ENCODE measurements around the gene ARSB.

ARSB gene

DNA sequence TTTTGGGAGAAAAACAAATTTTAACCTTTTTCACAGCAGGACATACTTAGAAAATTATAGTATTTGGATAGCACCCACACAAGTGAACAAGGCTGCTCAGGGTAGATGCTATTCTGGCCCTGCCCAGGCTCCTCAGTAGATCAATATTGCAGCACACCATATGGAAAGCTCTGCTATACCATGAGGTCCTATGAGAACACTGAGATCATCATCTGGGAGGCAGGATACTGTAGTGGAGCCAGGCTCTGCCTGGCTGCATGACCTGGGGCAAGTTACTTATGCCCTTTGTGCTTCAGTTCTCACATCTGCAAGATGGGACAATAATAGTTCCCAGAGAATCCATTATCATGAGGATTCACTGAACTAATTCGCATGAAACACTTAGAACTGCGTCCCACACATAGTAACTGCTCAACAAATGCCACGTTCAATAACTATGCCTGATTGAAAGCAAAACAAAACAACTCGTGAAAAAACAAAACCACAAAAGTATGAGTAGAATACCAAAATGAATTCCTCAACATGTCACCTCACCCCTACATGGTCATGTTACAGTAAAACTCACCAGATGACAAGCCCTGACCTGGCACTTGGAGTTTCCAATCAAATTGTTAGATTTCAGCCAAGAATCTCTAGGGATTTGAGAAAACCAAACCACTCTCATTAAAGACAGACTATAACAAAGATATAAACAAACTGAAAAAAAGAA is 31.9 kb downstream of the ARSB start:
- Histone ChIP-seq H3K4me2 (ENCODE audit: low read length) (no peak overlapping the region), H3K36me3 (ENCODE audit: insufficient read depth, low read length) (no peaks in the 10 kb centered on the region), H4K20me1 (ENCODE audit: insufficient read depth, low read length) (no peaks in the 10 kb centered on the region), H2AFZ (ENCODE audit: low read length) (no peak overlapping the region), H3K27ac (ENCODE audit: low read depth, low read length, poor library complexity, severe bottlenecking) (no peak overlapping the region), H3K4me3 (ENCODE audit: low read depth, low read length, poor library complexity, severe bottlenecking) (no peak overlapping the region), H3K79me2 (ENCODE audit: insufficient read depth, low read length) (no peaks in the 10 kb centered on the region), H3K4me1 (ENCODE audit: insufficient read depth, low read length, severe bottlenecking) (no peaks in the 10 kb centered on the region), H3F3A (ENCODE audit: insufficient read depth, low read length) (no peaks in the 10 kb centered on the region; the same call in 1 of the 2 replicates), H3K9me2 (ENCODE audit: low read depth, low read length) (no peaks in the 10 kb centered on the region), H3K9me3 (ENCODE audit: low read length) (no peaks in the 10 kb centered on the region), H3K27me3 (ENCODE audit: insufficient read depth, low read length) (no peaks in the 10 kb centered on the region), H3K9ac (ENCODE audit: low read length) (no peak overlapping the region)
- TF ChIP-seq, protein P1, sequence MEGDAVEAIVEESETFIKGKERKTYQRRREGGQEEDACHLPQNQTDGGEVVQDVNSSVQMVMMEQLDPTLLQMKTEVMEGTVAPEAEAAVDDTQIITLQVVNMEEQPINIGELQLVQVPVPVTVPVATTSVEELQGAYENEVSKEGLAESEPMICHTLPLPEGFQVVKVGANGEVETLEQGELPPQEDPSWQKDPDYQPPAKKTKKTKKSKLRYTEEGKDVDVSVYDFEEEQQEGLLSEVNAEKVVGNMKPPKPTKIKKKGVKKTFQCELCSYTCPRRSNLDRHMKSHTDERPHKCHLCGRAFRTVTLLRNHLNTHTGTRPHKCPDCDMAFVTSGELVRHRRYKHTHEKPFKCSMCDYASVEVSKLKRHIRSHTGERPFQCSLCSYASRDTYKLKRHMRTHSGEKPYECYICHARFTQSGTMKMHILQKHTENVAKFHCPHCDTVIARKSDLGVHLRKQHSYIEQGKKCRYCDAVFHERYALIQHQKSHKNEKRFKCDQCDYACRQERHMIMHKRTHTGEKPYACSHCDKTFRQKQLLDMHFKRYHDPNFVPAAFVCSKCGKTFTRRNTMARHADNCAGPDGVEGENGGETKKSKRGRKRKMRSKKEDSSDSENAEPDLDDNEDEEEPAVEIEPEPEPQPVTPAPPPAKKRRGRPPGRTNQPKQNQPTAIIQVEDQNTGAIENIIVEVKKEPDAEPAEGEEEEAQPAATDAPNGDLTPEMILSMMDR (IDR thresholded peaks at IDR 0.05; ENCODE audit: low read length) = no peak
- TF ChIP-seq EZH2 (IDR thresholded peaks at IDR 0.05; ENCODE audit: borderline replicate concordance, low read length) = no peak

DNA sequence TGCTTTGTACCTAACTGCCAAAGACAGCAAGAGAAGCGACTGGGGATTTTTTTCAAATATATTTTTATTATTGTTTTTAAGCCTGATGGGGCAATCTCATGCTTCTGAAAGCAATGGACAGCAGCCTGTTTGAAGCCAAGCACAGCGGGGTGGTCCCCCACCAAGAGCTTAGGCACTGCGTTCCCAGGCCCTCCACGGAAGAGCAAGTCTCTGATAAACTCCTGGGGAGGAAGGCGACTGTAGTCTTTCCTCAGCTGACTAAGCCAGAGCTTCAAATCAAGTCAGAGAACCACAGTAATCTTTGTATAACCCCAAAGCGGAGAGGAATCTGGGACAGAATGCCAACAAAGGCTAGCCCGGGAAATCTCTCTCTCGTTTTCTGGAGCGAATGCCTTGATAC is 54.4 kb downstream of the ARSB start:
- no peak overlapping the region for H3K9ac ChIP-seq (ENCODE audit: low read length)
- no peaks in the 10 kb centered on the region for H3K9me2 ChIP-seq (ENCODE audit: low read depth, low read length)
- H3K4me2 ChIP-seq (ENCODE audit: low read length) = no peak overlapping the region
- TF ChIP-seq, protein P1 (IDR thresholded peaks at IDR 0.05; ENCODE audit: low read length) = no peak
- TF ChIP-seq EZH2 (IDR thresholded peaks at IDR 0.05; ENCODE audit: borderline replicate concordance, low read length) = no peak
- H3K79me2 ChIP-seq (ENCODE audit: insufficient read depth, low read length) = no peaks in the 10 kb centered on the region
- H3K4me3 ChIP-seq (ENCODE audit: low read depth, low read length, poor library complexity, severe bottlenecking) = no peak overlapping the region
- no peaks in the 10 kb centered on the region for H3K27me3 ChIP-seq (ENCODE audit: insufficient read depth, low read length)
- H4K20me1 ChIP-seq (ENCODE audit: insufficient read depth, low read length) = no peaks in the 10 kb centered on the region
- no peak overlapping the region for H3K27ac ChIP-seq (ENCODE audit: low read depth, low read length, poor library complexity, severe bottlenecking)
- no peak overlapping the region for H2AFZ ChIP-seq (ENCODE audit: low read length)
- no peaks in the 10 kb centered on the region for H3K36me3 ChIP-seq (ENCODE audit: insufficient read depth, low read length)
- H3F3A ChIP-seq (ENCODE audit: insufficient read depth, low read length) = no peaks in the 10 kb centered on the region
- no peaks in the 10 kb centered on the region for H3K9me3 ChIP-seq (ENCODE audit: low read length)
- no peaks in the 10 kb centered on the region for H3K4me1 ChIP-seq (ENCODE audit: insufficient read depth, low read length, severe bottlenecking)

DNA sequence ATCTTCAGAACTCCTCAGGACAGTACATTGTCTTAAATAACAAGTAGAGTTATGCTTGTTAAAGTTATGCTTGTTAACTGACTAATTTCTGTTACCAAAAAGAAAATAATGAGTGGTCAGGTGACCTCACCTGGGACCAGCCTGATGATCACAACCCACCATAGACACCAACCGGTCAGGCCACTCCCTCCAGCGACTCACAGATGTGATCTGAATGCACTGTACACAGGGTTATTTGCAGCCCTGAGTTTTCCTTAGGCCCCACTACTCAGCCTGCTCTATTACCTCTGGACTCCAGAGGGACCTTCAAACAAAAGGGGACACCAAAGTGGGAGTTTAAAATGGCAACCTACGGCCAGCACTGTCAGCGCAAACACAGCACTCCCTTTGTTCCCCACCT is 55.3 kb downstream of the ARSB start:
- H3K4me1 ChIP-seq (ENCODE audit: insufficient read depth, low read length, severe bottlenecking) = no peaks in the 10 kb centered on the region
- no peaks in the 10 kb centered on the region for H3F3A ChIP-seq (ENCODE audit: insufficient read depth, low read length)
- H3K36me3 ChIP-seq (ENCODE audit: insufficient read depth, low read length) = no peaks in the 10 kb centered on the region
- no peaks in the 10 kb centered on the region for H3K79me2 ChIP-seq (ENCODE audit: insufficient read depth, low read length)
- no peak overlapping the region for H3K4me2 ChIP-seq (ENCODE audit: low read length)
- no peak overlapping the region for H3K9ac ChIP-seq (ENCODE audit: low read length)
- no peak overlapping the region for H2AFZ ChIP-seq (ENCODE audit: low read length)
- no peaks in the 10 kb centered on the region for H3K9me2 ChIP-seq (ENCODE audit: low read depth, low read length)
- H4K20me1 ChIP-seq (ENCODE audit: insufficient read depth, low read length) = no peaks in the 10 kb centered on the region
- no peak overlapping the region for H3K4me3 ChIP-seq (ENCODE audit: low read depth, low read length, poor library complexity, severe bottlenecking)
- no peaks in the 10 kb centered on the region for H3K27me3 ChIP-seq (ENCODE audit: insufficient read depth, low read length)
- H3K9me3 ChIP-seq (ENCODE audit: low read length) = no peaks in the 10 kb centered on the region
- H3K27ac ChIP-seq (ENCODE audit: low read depth, low read length, poor library complexity, severe bottlenecking) = no peak overlapping the region
- TF ChIP-seq, protein P1 (IDR thresholded peaks at IDR 0.05; ENCODE audit: low read length) = no peak
- no peak for TF ChIP-seq EZH2 (IDR thresholded peaks at IDR 0.05; ENCODE audit: borderline replicate concordance, low read length)

Data from OCI-LY1 (cell line).